HG03108 (cell line): ENCODE data around the gene PODN.

Experiments
- ATAC-seq: cut with Tn5 transposase; IDR thresholded peaks from one replicate; pipeline ENCODE4 v1.9.1; 2021; ENCODE audit warnings: moderate library complexity; ENCODE audit not compliant: unreplicated experiment

The PODN gene

GRCh38 chr1:53073868-53074311 lies 11.9 kb downstream of the PODN start:
- ATAC-seq, result no peak

DNA sequence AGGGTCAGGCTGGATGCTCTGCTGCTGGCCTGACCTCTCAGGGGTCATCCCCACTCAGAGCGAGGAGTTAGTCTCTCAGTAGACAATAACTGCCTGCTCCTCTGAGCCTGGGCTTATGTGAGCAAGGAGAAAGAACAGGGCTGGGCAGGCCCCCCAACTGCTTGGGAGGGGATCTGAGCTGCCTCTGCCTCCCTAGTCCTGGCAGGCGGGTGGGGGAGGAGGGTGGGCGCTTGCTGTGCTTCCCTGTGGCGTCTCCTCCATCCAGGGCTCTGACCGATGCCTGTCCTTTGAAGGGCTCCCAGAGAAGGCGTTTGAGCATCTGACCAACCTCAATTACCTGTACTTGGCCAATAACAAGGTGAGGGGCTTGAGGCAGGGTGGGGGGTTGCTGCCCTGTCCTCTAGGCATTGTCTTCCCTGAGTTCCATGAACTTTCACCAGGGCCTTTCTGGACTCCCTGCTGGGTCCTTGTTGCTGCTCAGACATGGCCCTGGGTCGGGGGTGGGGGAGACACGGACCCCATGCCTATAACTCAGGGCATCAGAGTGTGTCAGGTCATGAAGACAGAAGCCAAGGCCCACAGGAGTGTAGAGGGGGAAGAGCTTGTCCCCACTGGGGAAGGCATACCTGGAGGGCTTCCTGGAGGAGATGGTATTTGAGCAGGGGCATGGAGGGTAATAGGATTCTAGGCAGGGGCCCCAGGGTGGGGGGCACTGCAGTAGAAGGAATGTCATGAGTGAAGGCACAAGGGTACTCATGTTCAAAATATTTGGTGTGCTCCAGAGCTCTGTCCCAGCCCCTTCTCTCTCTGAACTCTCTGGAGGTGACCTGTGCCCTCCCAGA lies 12.5 kb downstream of the PODN start:
- no peak for ATAC-seq

DNA sequence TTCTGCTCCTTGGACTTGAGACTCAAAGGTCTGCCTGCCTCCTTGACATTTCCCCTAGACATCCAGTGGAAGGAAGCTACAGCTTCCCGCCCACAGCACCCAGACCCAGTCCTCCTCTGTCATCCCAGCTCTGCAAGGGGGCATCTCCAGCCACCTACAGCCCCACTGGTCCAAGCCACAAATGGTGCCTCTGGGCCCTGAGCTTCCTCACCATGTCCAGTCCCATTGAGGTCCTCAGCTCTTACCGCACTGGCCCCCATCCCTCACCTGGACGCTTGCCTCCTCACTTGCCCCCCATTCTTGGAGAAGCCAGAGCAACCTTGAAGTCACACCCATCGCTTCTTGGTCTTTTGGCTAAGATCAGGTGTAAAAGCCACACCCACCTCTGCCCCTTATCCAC lies 13.2 kb downstream of the PODN start:
- no peak for ATAC-seq

- ATAC-seq, result no peak
These were observed 13.7 kb downstream of the PODN start for GRCh38 chr1:53075761-53076163.

DNA sequence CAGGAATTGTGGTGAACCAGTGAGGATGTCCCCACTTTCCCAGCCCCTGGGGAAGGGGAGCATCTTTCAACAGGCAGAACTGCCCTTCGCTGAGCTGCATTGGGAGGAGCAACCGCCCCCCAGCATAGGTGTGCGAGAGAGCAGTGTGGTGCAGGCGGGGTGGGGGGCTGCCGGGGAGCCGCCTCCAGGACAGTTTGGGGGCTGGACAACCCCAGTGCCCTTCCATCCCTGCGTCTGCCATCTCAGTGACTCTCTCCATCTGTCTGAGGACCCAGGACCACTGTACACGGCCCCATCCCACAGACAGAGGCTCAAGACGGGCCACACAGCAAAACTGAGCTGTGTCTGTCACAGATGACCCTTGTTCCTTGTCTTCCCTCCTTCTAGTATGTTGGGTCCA lies 14.2 kb downstream of the PODN start:
- no peak for ATAC-seq

- no peak for ATAC-seq
These were observed 14.9 kb downstream of the PODN start for GRCh38 chr1:53076721-53077598.

DNA sequence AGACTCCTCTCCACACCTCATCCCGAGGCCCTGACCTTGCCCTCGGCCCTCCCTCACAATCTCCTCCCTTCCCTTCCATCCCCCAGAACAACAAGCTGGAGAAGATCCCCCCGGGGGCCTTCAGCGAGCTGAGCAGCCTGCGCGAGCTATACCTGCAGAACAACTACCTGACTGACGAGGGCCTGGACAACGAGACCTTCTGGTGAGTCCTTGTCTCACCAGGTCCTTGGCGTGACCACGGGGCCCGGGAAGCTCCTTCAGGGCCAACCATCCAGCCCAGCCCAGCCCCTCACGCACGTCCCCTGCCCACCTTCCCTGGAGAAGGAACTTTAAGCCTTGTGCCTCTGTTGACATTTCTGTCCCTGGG lies 15.6 kb downstream of the PODN start:
- no peak for ATAC-seq

DNA sequence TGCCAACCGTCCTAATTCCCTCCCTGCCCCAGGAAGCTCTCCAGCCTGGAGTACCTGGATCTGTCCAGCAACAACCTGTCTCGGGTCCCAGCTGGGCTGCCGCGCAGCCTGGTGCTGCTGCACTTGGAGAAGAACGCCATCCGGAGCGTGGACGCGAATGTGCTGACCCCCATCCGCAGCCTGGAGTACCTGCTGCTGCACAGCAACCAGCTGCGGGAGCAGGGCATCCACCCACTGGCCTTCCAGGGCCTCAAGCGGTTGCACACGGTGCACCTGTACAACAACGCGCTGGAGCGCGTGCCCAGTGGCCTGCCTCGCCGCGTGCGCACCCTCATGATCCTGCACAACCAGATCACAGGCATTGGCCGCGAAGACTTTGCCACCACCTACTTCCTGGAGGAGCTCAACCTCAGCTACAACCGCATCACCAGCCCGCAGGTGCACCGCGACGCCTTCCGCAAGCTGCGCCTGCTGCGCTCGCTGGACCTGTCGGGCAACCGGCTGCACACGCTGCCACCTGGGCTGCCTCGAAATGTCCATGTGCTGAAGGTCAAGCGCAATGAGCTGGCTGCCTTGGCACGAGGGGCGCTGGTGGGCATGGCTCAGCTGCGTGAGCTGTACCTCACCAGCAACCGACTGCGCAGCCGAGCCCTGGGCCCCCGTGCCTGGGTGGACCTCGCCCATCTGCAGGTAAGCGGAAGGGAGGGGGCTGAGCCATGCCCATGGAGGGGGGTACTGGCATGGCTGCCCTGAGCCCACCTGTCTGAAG lies 16.5 kb downstream of the PODN start:
- ATAC-seq, result no peak

DNA sequence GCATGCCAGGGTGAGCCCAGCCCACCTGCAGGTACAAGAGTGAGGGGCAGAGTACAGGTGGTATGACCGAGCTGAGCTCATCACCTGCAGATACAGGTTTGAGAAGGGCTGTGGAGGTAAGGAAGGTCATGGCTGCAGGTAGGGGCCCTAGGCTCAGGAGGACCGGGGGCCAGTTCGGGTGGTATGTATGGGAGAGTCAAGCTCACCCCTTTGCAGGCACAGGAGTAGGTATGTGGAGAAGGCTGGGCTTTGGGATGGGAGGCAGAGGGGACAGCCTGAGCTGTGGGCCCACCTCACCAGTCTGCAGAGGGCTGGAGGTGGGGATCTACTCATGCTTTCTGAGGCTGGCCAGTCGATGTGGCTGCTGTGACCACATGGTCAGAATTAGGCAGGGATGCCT lies 17.2 kb downstream of the PODN start:
- no peak for ATAC-seq

DNA sequence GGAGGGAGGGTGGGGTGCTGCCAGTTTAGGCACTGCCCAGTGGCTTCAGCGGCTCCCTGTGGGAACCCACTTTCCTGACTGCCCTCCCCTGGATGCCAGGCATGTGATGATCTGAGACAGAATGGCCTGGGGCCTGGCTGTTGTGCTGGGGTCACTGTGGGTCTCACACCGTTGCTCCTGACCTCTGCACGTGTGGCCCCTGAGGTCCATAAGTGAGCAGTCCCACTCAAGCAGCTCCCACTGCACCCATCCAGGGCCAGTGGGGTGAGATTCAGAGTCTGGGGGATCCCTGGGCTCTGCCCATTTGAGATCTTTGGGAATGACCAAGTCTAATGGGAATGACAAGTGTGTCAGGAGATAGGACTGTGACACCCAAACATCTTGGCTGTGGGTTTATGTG lies 18.0 kb downstream of the PODN start:
- ATAC-seq, result no peak

GRCh38 chr1:53080769-53081168 lies 18.8 kb downstream of the PODN start:
- no peak for ATAC-seq

- ATAC-seq, result no peak
These were observed 19.5 kb downstream of the PODN start for GRCh38 chr1:53081384-53082066.

DNA sequence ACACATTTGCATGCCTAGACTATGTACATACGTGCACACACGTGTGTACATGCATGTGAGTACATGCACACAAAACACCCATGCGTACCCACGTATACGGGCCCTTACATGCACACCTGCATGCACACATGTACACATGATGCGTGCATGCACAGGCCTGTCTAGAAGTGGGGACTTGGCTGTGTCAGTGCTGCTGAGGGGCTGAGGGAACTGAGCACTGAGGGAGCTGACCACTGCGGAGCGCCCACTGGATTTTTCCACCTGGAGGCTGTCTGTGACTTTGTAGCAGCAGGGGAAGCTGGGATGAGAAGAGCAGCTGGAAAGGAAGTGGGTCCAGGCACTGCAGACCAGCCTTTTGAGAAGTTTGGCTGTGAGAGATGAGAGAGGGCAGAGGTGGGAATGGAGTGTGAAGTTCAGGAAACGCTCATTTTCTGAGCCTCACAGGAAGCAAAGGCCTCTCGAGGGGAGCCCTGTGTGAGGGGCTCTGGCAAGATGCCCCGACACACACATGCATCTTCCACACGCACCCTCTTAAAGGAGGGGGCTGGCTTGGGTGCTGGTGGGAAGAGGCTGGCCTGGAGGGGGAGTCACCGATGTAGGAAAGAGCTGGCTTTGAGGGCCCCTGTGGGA lies 20.9 kb downstream of the PODN start:
- ATAC-seq, result no peak

GRCh38 chr1:53083636-53084588 lies 21.9 kb downstream of the PODN start:
- no peak for ATAC-seq

DNA sequence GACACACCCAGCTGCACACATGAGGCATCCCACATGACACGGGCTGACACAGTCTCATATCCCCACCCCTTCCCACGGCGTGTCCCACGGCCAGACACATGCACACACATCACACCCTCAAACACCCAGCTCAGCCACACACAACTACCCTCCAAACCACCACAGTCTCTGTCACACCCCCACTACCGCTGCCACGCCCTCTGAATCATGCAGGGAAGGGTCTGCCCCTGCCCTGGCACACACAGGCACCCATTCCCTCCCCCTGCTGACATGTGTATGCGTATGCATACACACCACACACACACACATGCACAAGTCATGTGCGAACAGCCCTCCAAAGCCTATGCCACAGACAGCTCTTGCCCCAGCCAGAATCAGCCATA lies 22.6 kb downstream of the PODN start:
- no peak for ATAC-seq

- no peak for ATAC-seq
These were observed 23.4 kb downstream of the PODN start for GRCh38 chr1:53085405-53085804.

GRCh38 chr1:53086491-53087070 lies 24.6 kb downstream of the PODN start:
- ATAC-seq, result no peak

DNA sequence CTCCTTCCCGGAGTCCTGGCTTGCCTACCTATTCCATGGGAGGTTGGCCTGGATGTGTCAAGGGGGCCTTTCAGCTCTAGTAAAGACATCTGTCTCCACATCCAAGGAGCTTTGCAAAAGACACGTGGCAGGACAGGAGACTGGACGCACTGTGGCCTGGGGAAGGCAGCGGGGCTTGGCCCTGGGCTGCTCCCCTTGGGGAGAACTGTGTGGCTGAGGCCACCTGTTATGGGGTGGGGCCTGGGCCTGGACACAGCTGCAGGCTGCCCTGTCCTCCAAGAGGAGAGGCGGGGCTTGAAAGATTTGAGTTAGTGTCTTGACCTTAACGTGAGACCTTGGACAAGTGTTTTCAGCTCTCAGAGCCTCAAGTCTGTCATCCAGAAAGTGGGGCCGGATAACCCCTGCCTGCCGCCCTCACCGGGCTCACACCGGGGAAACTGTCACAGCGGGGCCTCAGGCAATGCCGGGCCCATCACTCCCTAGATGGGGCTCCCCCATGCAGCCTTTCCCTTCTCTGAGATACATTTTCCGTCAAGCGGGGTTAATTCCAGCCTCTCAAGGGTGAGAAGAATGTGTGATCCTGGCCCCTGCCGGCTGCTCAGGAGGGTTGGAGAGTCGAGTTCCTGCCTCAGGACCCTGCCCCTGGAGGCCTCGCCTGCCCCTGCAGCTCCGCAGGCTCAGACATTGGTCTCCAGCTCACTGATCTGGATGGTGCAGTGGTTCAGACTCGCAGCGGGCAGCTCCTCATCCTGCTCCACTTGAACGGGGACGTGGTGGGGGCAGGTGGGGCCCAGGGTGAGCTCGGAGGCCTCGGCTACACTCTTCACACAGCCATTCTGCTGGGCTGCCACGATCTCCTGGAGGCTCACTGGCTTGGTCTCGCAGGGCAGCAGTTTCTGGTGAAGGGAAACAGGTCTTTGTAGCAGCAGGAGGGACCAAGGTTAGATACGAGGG lies 25.6 kb downstream of the PODN start:
- ATAC-seq, result no peak
